IMR-90 (cell line): ENCODE data around the gene NR2F2.

ENCODE experiments used
- BHLHE40 ChIP-seq: fragments of 150-350 bp; IDR thresholded peaks from 2 replicates; pipeline ENCODE4 v1.6.1; 2016; ENCODE audit warnings: mild to moderate bottlenecking, low read depth, low read length
- CEBPB ChIP-seq: IDR thresholded peaks from 2 replicates; pipeline ENCODE4 v1.6.1; 2012; ENCODE audit warnings: low read depth, low read length, improper control_type of control experiment
- CHD1 ChIP-seq: IDR thresholded peaks from 2 replicates; pipeline ENCODE4 v1.6.1; 2012; ENCODE audit warnings: low read depth, low read length, improper control_type of control experiment
- CTCF ChIP-seq: conservative IDR thresholded peaks from 2 replicates; pipeline ENCODE4 v1.5.1; 2012; ENCODE audit warnings: mild to moderate bottlenecking, low read depth, low read length, improper control_type of control experiment
- ELK1 ChIP-seq: fragments of 150-350 bp; IDR thresholded peaks from 2 replicates; pipeline ENCODE4 v1.6.1; 2016; ENCODE audit warnings: low read depth, mild to moderate bottlenecking, low read length, moderate library complexity, borderline replicate concordance
- SMC3 ChIP-seq: fragments of 150-350 bp; IDR thresholded peaks from 2 replicates; pipeline ENCODE4 v1.6.1; 2016; ENCODE audit warnings: low read depth, mild to moderate bottlenecking, antibody characterized with exemption, low read length, moderate library complexity
- USF2 ChIP-seq: fragments of 150-350 bp; IDR thresholded peaks from 2 replicates; pipeline ENCODE4 v1.6.1; 2017; ENCODE audit warnings: mild to moderate bottlenecking, antibody characterized with exemption, low read length, low read depth

GRCh38 chr15:96362755-96363651, 32.5 kb downstream of the NR2F2 start:
- TF ChIP-seq USF2 = no peak
- TF ChIP-seq CTCF = no peak
- TF ChIP-seq CHD1 = no peak
- TF ChIP-seq SMC3 = no peak
- TF ChIP-seq ELK1 = no peak
- no peak for TF ChIP-seq CEBPB
- no peak for TF ChIP-seq BHLHE40
